HCT116 (cell line): Measurements from ENCODE around the gene CYB5R3. TPM values are rescaled to one million over a fixed set of nuclear protein-coding genes. Genes with fewer than 3 reads are reported as not detected.

Experiments used
- ATAC-seq: fragments of 200-7000 bp; cut with Tn5 transposase; 2 replicates; pipeline ENCODE4 v1.9.1; 2020; ENCODE audit warnings: mild to moderate bottlenecking, moderate library complexity
- BruUV-seq: library from RNA; stranded (reverse); fragments of 400-500 nt; replicated peaks from 2 replicates; lab custom pipeline; 2021; lab: Mats Ljungman, UMichigan
- CTCF ChIA-PET: fragments of 300-600 bp; sonication (Branson Sonifier 250); formaldehyde crosslinking; loops from one replicate; lab custom pipeline; 2021; ENCODE audit warnings: antibody characterized with exemption; lab: Charles Lee
- POLR2A ChIA-PET: fragments of 300-600, 350-600 bp; sonication (Branson Sonifier 250); formaldehyde crosslinking; loops from one replicate; lab custom pipeline; 2021; ENCODE audit warnings: antibody characterized with exemption; lab: Charles Lee
- RAD21 ChIA-PET, 2 experiments: fragments of 300-600 bp; sonication (Branson Sonifier 250); formaldehyde crosslinking; loops; one replicate each; lab custom pipeline; 2023; ENCODE audit warnings: low total read pairs in 2 of 2; ENCODE audit not compliant: uncharacterized antibody in 2 of 2, unreplicated experiment in 2 of 2, low non-redundant PET in 1 of 2; lab: Charles Lee
- DNase-seq: peaks from one replicate; pipeline ENCODE4 v3.0.0-alpha.2; 2010; ENCODE audit warnings: low read depth, low spot score
- H2AFZ ChIP-seq: fragments of 200-600 bp; shearing (Covaris generic), sonication (generic); 2 replicates; pipeline ENCODE4 v1.6.1; 2017; ENCODE audit warnings: low read depth, mixed run types, mixed read lengths, antibody characterized with exemption, low read length; ENCODE audit not compliant: poor library complexity, severe bottlenecking
- H3K27ac ChIP-seq: 2 replicates; pipeline ENCODE4 v1.5.1; 2012; ENCODE audit warnings: low read depth, low read length
- H3K27me3 ChIP-seq: fragments of 200-600 bp; sonication (generic); 2 replicates; pipeline ENCODE4 v1.6.1; 2016; ENCODE audit warnings: mixed run types, low read length, mixed read lengths; ENCODE audit not compliant: insufficient read depth
- H3K36me3 ChIP-seq, 2 experiments: fragments of 200-500 bp in 1 of 2; fragments of 200-600 bp in 1 of 2; sonication (Bioruptor generic) in 1 of 2; sonication (generic) in 1 of 2; 2 replicates each; pipeline versions ENCODE4 v1.5.1 to v1.6.1; 2014 to 2016; ENCODE audit warnings: low read length in 2 of 2, inconsistent platforms in 1 of 2, mixed read lengths in 1 of 2, mixed run types in 1 of 2; ENCODE audit not compliant: insufficient read depth in 2 of 2, control insufficient read depth in 1 of 2
- H3K4me1 ChIP-seq, 2 experiments: fragments of 200-600 bp in 1 of 2; sonication (generic) in 1 of 2; 2 replicates each; pipeline versions ENCODE4 v1.5.1 to v1.6.1; 2012 to 2017; ENCODE audit warnings: low read length in 2 of 2, inconsistent platforms in 1 of 2, mild to moderate bottlenecking in 1 of 2, mixed read lengths in 1 of 2, mixed run types in 1 of 2, moderate library complexity in 1 of 2; ENCODE audit not compliant: insufficient read depth in 2 of 2, control insufficient read depth in 1 of 2
- H3K4me2 ChIP-seq: fragments of 200-600 bp; sonication (generic); 2 replicates; pipeline ENCODE4 v1.6.1; 2017; ENCODE audit warnings: mixed run types, low read length, mixed read lengths
- H3K4me3 ChIP-seq, 2 experiments: fragments of 200-600 bp in 1 of 2; sonication (generic) in 1 of 2; replicated peaks in 1 of 2; 2 replicates each; pipeline ENCODE4 v1.5.1; 2011 to 2016; ENCODE audit warnings: low read length in 2 of 2, control low read depth in 1 of 2, low read depth in 1 of 2, mild to moderate bottlenecking in 1 of 2, mixed read lengths in 1 of 2, mixed run types in 1 of 2
- H3K79me2 ChIP-seq: fragments of 200-600 bp; sonication (generic); 2 replicates; pipeline ENCODE4 v1.6.1; 2017; ENCODE audit warnings: mild to moderate bottlenecking, mixed run types, low read length, moderate library complexity, mixed read lengths; ENCODE audit not compliant: insufficient read depth
- H3K9ac ChIP-seq: fragments of 200-600 bp; sonication (generic); 2 replicates; pipeline ENCODE4 v1.6.1; 2016; ENCODE audit warnings: low read length, mixed read lengths
- H3K9me2 ChIP-seq: fragments of 200-600 bp; sonication (generic), shearing (Covaris generic); 2 replicates; pipeline ENCODE4 v1.6.1; 2017; ENCODE audit warnings: mixed run types, mild to moderate bottlenecking, moderate library complexity; ENCODE audit not compliant: insufficient read depth
- H3K9me3 ChIP-seq, 2 experiments: fragments of 200-500 bp in 1 of 2; fragments of 200-600 bp in 1 of 2; sonication (Bioruptor generic) in 1 of 2; sonication (generic) in 1 of 2; 2 replicates each; pipeline ENCODE4 v1.6.1; 2014 to 2017; ENCODE audit warnings: low read length in 2 of 2, mixed read lengths in 2 of 2, inconsistent platforms in 1 of 2, low read depth in 1 of 2, mild to moderate bottlenecking in 1 of 2, mixed run types in 1 of 2, moderate library complexity in 1 of 2; ENCODE audit not compliant: control insufficient read depth in 1 of 2, insufficient read depth in 1 of 2
- H4K20me1 ChIP-seq: fragments of 200-600 bp; sonication (generic), shearing (Covaris generic); 2 replicates; pipeline ENCODE4 v1.6.1; 2017; ENCODE audit warnings: mixed run types, mild to moderate bottlenecking, moderate library complexity; ENCODE audit not compliant: insufficient read depth
- CTCF ChIP-seq, 3 experiments: fragments of 200-600 bp in 1 of 3; sonication (generic) in 1 of 3; IDR thresholded peaks in 2 of 3; conservative IDR thresholded peaks in 1 of 3; 2 replicates each; pipeline ENCODE4 v1.5.1; 2012 to 2017; ENCODE audit warnings: low read depth in 2 of 3, low read length in 2 of 3, antibody characterized with exemption in 1 of 3, borderline replicate concordance in 1 of 3, control low read depth in 1 of 3, mild to moderate bottlenecking in 1 of 3, mixed read lengths in 1 of 3, mixed run types in 1 of 3, moderate library complexity in 1 of 3; ENCODE audit not compliant: insufficient read depth in 1 of 3
- EGR1 ChIP-seq: IDR thresholded peaks from 2 replicates; pipeline ENCODE4 v1.6.1; 2012; ENCODE audit warnings: low read depth
- ELF1 ChIP-seq: IDR thresholded peaks from 2 replicates; pipeline ENCODE4 v1.6.1; 2012; ENCODE audit warnings: low read depth, borderline replicate concordance
- EZH2 ChIP-seq: fragments of 200-600 bp; sonication (generic); IDR thresholded peaks from 2 replicates; pipeline ENCODE4 v1.6.1; 2017; ENCODE audit warnings: antibody characterized with exemption, mixed run types
- JUND ChIP-seq: IDR thresholded peaks from 2 replicates; pipeline ENCODE4 v1.6.1; 2012
- POLR2AphosphoS5 ChIP-seq: IDR thresholded peaks from 2 replicates; pipeline ENCODE4 v1.6.1; 2011; ENCODE audit warnings: mild to moderate bottlenecking, low read depth, low read length, moderate library complexity
- RAD21 ChIP-seq: IDR thresholded peaks from 2 replicates; pipeline ENCODE4 v1.6.1; 2012; ENCODE audit warnings: low read depth, mild to moderate bottlenecking
- SIN3A ChIP-seq: IDR thresholded peaks from 2 replicates; pipeline ENCODE4 v1.6.1; 2012; ENCODE audit warnings: low read depth
- SP1 ChIP-seq: IDR thresholded peaks from 2 replicates; pipeline ENCODE4 v1.6.1; 2012; ENCODE audit warnings: low read depth
- YY1 ChIP-seq: IDR thresholded peaks from 2 replicates; pipeline ENCODE4 v1.6.1; 2011; ENCODE audit warnings: low read length, low read depth, moderate library complexity, mild to moderate bottlenecking; ENCODE audit not compliant: insufficient replicate concordance; ENCODE audit errors: extremely low read depth
- intact Hi-C: fragments of 100-400 bp; cut with micrococcal nuclease; formaldehyde crosslinking; loops from 2 replicates; pipeline ENCODE4 v1.10.0; 2022
- total RNA-seq: library from RNA; stranded (reverse); gene quantifications from one replicate; pipeline ENCODE4 v1.2.1, GENCODE V29; 2021; ENCODE audit not compliant: unreplicated experiment
- TF ChIP-seq, protein P1 (sequence below): IDR thresholded peaks from 2 replicates; pipeline ENCODE4 v1.6.1; 2011; ENCODE audit warnings: mild to moderate bottlenecking, low read length, moderate library complexity; ENCODE audit not compliant: insufficient replicate concordance; ENCODE audit errors: extremely low read depth
- TF ChIP-seq, protein P2 (sequence below): IDR thresholded peaks from 2 replicates; pipeline ENCODE4 v1.6.1; 2012
- TF ChIP-seq, protein P3 (sequence below): IDR thresholded peaks from 2 replicates; pipeline ENCODE4 v1.6.1; 2012

The CYB5R3 gene
- total RNA-seq, 1 experiment from 2014 or later = 127 TPM

DNA sequence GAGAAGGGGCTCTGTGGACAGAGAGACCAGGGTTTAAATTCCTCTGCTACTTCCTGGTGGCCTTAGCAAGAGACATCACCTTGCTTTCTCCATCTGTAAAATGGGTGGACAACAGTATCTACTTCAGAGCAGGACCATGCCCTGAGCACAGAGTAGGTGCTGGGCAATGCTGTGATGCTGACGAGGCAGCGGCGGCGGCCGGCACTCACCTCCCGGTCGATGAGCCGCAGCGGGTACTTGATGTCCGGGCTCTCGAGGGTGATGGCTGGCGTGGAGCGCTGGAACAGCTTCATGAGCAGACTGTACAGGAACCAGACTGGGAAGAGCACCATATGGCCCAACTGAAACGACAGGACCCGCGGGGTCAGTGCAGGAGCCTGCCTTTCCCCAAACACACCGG lies 12.7 kb downstream of the CYB5R3 start:
- H3K9me3 ChIP-seq = no peaks in the 10 kb centered on the region
- H3K36me3 ChIP-seq = peaks cover 2 to 18% of the 10 kb centered on the region in 2 experiments; a peak in 2 of 4 replicates
- ATAC-seq (no peak), DNase-seq (no peak)
- BruUV-seq = no TSS peak
- H3K4me3 ChIP-seq = no peak overlapping the region
- H3K27me3 ChIP-seq = no peaks in the 10 kb centered on the region
- H3K79me2 ChIP-seq = peaks cover 42% of the 10 kb centered on the region
- POLR2A ChIA-PET = interaction anchor here (2.8 to 3.1 kb wide), 2 partner anchors 13 to 21 kb away, joined by 17 to 20 read pairs; partner anchors contain the start of genes CYB5R3 and POLDIP3
- peak overlapping the region; percentile 77 for H3K4me2 ChIP-seq
- no peaks in the 10 kb centered on the region for H3K9me2 ChIP-seq
- CTCF ChIA-PET = no interaction called here
- RAD21 ChIA-PET = no interaction called here
- intact Hi-C loops = loop anchor here (10.0 kb wide), 1 partner anchor 228 kb away; no protein-coding TSS in a partner anchor
- peak overlapping the region; percentile 90 for H3K27ac ChIP-seq
- TF ChIP-seq JUND (no peak), EGR1 (no peak), CTCF (IDR thresholded peaks at IDR 0.05 in 2 of 3, conservative IDR thresholded peaks at IDR 0.05 in 1 of 3; ENCODE audit: borderline replicate concordance in 1 of 3, insufficient read depth in 1 of 3, low read depth in 2 of 3, low read length in 2 of 3) (no peak), SP1 (no peak), EZH2 (no peak), SIN3A (no peak), YY1 (no peak), ELF1 (no peak), RAD21 (no peak), POLR2AphosphoS5 (no peak)
- TF ChIP-seq, protein P1, sequence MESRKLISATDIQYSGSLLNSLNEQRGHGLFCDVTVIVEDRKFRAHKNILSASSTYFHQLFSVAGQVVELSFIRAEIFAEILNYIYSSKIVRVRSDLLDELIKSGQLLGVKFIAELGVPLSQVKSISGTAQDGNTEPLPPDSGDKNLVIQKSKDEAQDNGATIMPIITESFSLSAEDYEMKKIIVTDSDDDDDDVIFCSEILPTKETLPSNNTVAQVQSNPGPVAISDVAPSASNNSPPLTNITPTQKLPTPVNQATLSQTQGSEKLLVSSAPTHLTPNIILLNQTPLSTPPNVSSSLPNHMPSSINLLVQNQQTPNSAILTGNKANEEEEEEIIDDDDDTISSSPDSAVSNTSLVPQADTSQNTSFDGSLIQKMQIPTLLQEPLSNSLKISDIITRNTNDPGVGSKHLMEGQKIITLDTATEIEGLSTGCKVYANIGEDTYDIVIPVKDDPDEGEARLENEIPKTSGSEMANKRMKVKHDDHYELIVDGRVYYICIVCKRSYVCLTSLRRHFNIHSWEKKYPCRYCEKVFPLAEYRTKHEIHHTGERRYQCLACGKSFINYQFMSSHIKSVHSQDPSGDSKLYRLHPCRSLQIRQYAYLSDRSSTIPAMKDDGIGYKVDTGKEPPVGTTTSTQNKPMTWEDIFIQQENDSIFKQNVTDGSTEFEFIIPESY = no peak
- TF ChIP-seq, protein P2, sequence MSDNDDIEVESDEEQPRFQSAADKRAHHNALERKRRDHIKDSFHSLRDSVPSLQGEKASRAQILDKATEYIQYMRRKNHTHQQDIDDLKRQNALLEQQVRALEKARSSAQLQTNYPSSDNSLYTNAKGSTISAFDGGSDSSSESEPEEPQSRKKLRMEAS = no peak
- TF ChIP-seq, protein P3, sequence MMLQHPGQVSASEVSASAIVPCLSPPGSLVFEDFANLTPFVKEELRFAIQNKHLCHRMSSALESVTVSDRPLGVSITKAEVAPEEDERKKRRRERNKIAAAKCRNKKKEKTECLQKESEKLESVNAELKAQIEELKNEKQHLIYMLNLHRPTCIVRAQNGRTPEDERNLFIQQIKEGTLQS = no peak
- H3K9ac ChIP-seq = peak overlapping the region; percentile 61
- no peaks in the 10 kb centered on the region for H4K20me1 ChIP-seq
- H2AFZ ChIP-seq = no peak overlapping the region
- H3K4me1 ChIP-seq = peaks cover 14 to 52% of the 10 kb centered on the region in 2 experiments
